NCI-H187 (cell line): Measurements from ENCODE around the gene TUT7.
A peak's percentile ranks its signal among the peaks of the same experiment; 100 is the strongest.
"Not testable (repeated sequence)": the region's sequence is repeated elsewhere in the genome, so short reads cannot be mapped to it uniquely, and the experiment has no call there.

Experiments
- DNase-seq, 2 experiments: peaks; one replicate each; lab custom pipeline; 2025; lab: John Stamatoyannopoulos, UW

Gene TUT7

GRCh38 chr9:86350006-86350760 lies 4.0 kb downstream of the TUT7 start:
- no peak for DNase-seq

- DNase-seq = no peak
Measured at GRCh38 chr9:86349271-86349670, 4.9 kb downstream of the TUT7 start.

- DNase-seq = no peak
Measured at GRCh38 chr9:86347991-86348390, 6.2 kb downstream of the TUT7 start.

- DNase-seq = peak in 1 of 2 experiments; percentile 0
Measured at GRCh38 chr9:86344818-86345217, 9.4 kb downstream of the TUT7 start.

GRCh38 chr9:86342269-86342668 lies 11.9 kb downstream of the TUT7 start:
- no peak for DNase-seq

GRCh38 chr9:86341007-86341491 lies 13.2 kb downstream of the TUT7 start:
- DNase-seq = no peak

- no peak for DNase-seq
Measured at GRCh38 chr9:86340356-86341006, 13.7 kb downstream of the TUT7 start.

GRCh38 chr9:86337469-86338108 lies 16.6 kb downstream of the TUT7 start:
- no peak for DNase-seq

GRCh38 chr9:86336058-86336457 lies 18.2 kb downstream of the TUT7 start:
- no peak for DNase-seq

GRCh38 chr9:86333651-86334050 lies 20.6 kb downstream of the TUT7 start:
- DNase-seq = no peak

GRCh38 chr9:86330186-86330585 lies 24.0 kb downstream of the TUT7 start:
- no peak for DNase-seq

GRCh38 chr9:86329649-86330048 lies 24.6 kb downstream of the TUT7 start:
- DNase-seq = no peak

- no peak for DNase-seq
Measured at GRCh38 chr9:86328156-86328555, 26.1 kb downstream of the TUT7 start.

- no peak for DNase-seq
Measured at GRCh38 chr9:86326536-86326935, 27.7 kb downstream of the TUT7 start.

- no peak for DNase-seq
Measured at GRCh38 chr9:86324901-86325300, 29.3 kb downstream of the TUT7 start.

GRCh38 chr9:86324308-86324707 lies 29.9 kb downstream of the TUT7 start:
- no peak for DNase-seq

- DNase-seq = no peak
Measured at GRCh38 chr9:86322973-86323644, 31.1 kb downstream of the TUT7 start.

GRCh38 chr9:86321373-86321772 lies 32.8 kb downstream of the TUT7 start:
- no peak for DNase-seq

- no peak for DNase-seq
Measured at GRCh38 chr9:86318187-86318586, 36.0 kb downstream of the TUT7 start.

- no peak for DNase-seq
Measured at GRCh38 chr9:86315078-86315477, 39.1 kb downstream of the TUT7 start.

GRCh38 chr9:86312959-86313358 lies 41.3 kb downstream of the TUT7 start:
- DNase-seq = not testable (repeated sequence)

GRCh38 chr9:86308687-86309086 lies 45.5 kb downstream of the TUT7 start:
- no peak for DNase-seq
